ENCODE measurements around the gene DTX3.
"Not testable (repeated sequence)": the region's sequence is repeated elsewhere in the genome, so short reads cannot be mapped to it uniquely, and the experiment has no call there.

DTX3 gene

GRCh38 chr12:57632958-57633840 lies 28.6 kb downstream of the DTX3 start, which contains the start of gene B4GALNT1:
TSS of gene B4GALNT1 (minus strand) at chr12:57633201. CDS start at chr12:57632132, 1,069 bp downstream.
- DNase-seq: peak; percentile 64 to 76
- TF ChIP-seq GATA1 (IDR thresholded peaks at IDR 0.05; ENCODE audit: low read depth, low read length) (no peak), POLR2A (IDR thresholded peaks at IDR 0.05; ENCODE audit: low read length) (no peak)

DNA sequence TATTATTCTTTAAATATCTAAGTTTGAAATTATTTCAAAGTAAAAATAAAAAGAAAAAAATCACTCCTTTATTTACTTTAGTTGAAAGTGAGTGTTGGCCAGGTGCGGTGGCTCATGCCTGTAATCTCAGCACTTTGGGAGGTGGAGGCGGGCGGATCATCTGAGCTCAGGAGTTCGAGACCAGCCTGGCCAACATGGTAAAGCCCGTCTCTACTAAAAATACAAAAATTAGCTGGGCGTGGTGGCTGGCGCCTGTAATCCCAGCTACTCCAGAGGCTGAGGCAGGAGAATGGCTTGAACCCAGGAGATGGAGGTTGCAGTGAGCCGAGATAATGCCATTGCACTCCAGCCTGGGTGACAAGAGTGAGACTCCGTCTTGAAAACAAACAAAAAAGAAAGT lies 32.1 kb downstream of the DTX3 start:
- not testable (repeated sequence) for DNase-seq

GRCh38 chr12:57637364-57637763 lies 32.7 kb downstream of the DTX3 start:
- no peak for DNase-seq
- TF ChIP-seq POLR2A (IDR thresholded peaks at IDR 0.05; ENCODE audit: low read length): no peak
- TF ChIP-seq GATA1 (IDR thresholded peaks at IDR 0.05; ENCODE audit: low read depth, low read length): no peak

DNA sequence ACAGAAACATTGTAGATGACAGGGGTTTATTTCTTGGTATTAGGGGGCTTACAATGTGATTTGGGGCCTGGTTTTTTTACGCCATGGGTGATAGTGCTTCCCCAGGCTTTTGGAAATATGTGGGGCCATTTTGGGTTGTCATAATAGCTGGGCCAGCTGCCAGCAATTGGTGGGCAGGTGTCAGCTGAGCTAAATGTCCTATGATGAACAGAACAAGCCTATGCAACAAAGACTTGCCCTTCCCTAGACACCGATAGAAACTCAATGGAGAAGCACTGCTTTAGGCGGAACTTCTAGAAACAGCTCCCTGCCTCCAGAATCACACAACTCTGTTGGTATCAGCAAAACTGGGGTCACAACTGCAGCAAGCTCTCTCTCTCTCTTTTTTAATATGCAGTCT lies 33.5 kb downstream of the DTX3 start:
- TF ChIP-seq GATA1 (IDR thresholded peaks at IDR 0.05; ENCODE audit: low read depth, low read length) (no peak), POLR2A (IDR thresholded peaks at IDR 0.05; ENCODE audit: low read length) (no peak)
- DNase-seq: no peak

DNA sequence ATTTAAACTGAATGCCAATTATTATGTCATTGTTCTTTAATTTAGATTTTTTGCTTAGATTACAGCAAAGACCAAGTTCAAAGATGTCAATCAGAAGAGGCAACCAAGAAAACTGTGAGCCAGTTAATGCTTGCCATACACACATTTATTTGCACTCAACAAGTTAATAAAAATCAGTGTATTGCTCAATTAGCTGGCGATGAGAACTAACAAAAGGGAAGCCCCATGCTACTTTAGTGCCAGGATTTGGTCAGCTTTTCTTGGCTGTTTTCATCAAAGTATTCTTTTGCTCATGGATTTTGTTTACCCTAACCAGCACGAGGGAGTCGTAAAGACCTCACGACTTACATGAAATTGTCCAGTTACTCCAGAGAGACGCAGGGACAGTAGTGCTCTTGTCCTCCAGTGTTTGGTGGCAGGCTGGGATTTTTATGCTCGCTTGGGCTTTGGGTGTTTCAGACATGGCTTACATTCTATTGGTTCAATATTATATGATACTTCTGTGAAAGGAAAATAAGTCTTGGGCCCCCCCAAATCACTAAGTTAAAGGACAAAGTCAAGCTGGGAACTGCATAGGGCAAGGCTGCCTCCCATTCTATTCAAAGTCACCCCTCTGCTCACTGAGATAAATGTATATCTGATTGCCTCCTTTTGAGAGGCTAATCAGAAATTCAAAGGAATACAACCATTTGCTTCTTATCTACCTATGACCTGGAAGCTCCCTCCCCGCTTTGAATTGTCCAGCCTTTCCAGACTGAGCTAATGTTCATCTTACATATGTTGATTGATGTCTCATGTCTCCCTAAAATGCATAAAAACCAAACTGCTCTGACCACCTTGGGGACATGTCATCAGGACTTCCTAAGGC lies 35.8 kb downstream of the DTX3 start:
- TF ChIP-seq GATA1 (IDR thresholded peaks at IDR 0.05; ENCODE audit: low read depth, low read length) (no peak), POLR2A (IDR thresholded peaks at IDR 0.05; ENCODE audit: low read length) (no peak)
- DNase-seq: no peak

DNA sequence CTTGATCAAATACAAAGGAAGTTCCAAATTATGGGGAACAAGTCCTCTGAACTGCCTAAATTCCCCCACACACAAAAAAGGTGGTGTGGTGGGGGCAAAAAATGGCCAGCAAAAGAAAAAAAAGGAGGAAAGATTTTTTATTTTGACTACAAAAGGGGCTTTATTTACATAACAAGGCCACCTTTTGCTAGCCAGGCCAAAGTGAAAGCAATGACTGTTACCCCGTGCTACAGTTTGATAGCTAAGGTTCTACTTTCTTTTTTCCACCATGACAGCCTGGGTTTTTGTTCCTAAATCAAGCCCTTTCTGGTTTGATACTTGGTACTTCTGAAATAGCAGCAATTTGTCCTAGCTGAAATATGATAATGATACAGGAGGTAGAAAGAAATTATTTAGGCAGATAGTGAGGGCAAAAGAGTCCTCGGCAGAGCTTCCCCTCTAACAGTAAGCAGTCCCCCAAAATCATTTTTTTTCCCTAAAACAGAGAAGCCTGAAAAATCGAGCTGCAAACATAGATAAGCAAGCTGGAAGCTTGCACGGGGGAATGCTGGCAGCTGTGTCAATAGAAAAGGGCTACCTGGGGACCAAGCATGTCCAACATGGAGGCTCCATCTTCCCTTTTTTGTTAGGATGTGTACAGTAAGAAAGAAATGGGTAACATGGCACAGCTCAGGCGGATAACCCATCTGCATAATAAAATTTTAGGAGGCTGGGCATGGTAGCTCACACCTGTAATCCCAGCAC lies 37.2 kb downstream of the DTX3 start:
- no peak for TF ChIP-seq POLR2A (IDR thresholded peaks at IDR 0.05; ENCODE audit: low read length)
- TF ChIP-seq GATA1 (IDR thresholded peaks at IDR 0.05; ENCODE audit: low read depth, low read length): no peak
- no peak for DNase-seq

- DNase-seq: peak; percentile 48 to 62
Observed at GRCh38 chr12:57645990-57646658, 41.5 kb downstream of the DTX3 start.

GRCh38 chr12:57646659-57647049 lies 42.0 kb downstream of the DTX3 start:
- not testable (repeated sequence) for DNase-seq

GRCh38 chr12:57654042-57654441 lies 49.4 kb downstream of the DTX3 start:
- TF ChIP-seq GATA1 (IDR thresholded peaks at IDR 0.05; ENCODE audit: low read depth, low read length) (no peak), POLR2A (IDR thresholded peaks at IDR 0.05; ENCODE audit: low read length) (no peak)
- DNase-seq: no peak

- TF ChIP-seq GATA1 (IDR thresholded peaks at IDR 0.05; ENCODE audit: low read depth, low read length) (no peak), POLR2A (IDR thresholded peaks at IDR 0.05; ENCODE audit: low read length) (no peak)
- no peak for DNase-seq
Observed at GRCh38 chr12:57655541-57656240, 51.1 kb downstream of the DTX3 start.

DNA sequence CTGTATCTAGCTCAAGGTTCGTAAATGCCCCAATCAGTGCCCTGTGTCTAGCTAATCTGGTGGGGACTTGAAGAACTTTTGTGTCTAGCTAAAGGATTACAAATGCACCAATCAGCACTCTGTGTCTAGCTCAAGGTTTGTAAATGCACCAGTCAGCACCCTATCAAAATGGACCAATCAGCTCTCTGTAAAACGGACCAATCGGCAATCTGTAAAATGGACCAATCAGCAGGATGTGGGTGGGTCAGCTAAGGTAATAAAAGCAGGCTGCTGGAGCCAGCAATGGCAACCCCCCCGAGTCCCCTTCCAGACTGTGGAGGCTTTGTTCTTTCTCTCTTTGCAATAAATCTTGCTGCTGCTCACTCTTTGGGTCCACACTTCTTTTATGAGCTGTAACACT lies 51.8 kb downstream of the DTX3 start:
- not testable (repeated sequence) for DNase-seq

DNA sequence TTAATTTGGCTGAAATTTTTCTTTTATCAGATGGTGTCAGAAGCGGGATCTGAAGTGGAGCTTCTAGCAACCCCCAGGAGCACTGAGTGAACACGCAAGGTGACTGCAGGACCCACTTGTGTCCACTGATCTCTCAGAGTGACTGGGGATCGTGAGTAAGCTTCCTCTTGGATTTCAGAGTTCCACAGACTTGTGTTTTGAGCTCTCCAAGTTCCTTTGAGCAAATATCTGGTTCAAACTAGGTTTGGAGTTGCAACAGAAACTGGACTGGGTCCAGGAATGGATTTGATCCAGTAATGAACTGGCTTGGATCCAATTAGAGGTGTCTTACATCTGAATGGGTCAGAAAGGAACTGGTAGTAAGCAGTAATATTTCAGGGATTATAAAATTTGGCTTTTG lies 53.1 kb downstream of the DTX3 start:
- no peak for TF ChIP-seq GATA1 (IDR thresholded peaks at IDR 0.05; ENCODE audit: low read depth, low read length)
- TF ChIP-seq POLR2A (IDR thresholded peaks at IDR 0.05; ENCODE audit: low read length): no peak

GRCh38 chr12:57658890-57659289 lies 54.3 kb downstream of the DTX3 start:
- DNase-seq: no peak

More for the DNA sequence above, 53.1 kb downstream of the DTX3 start:
- no peak for DNase-seq

More at GRCh38 chr12:57658890-57659289, 54.3 kb downstream of the DTX3 start:
- TF ChIP-seq POLR2A (IDR thresholded peaks at IDR 0.05; ENCODE audit: low read length): no peak
- TF ChIP-seq GATA1 (IDR thresholded peaks at IDR 0.05; ENCODE audit: low read depth, low read length): no peak
